NCI-H2196 (cell line): ENCODE data around the gene PPM1A.
A peak's percentile ranks its signal among the peaks of the same experiment; 100 is the strongest.

ENCODE experiments used
- DNase-seq: peaks from one replicate; lab custom pipeline; 2025; ENCODE audit not compliant: unreplicated experiment; lab: John Stamatoyannopoulos, UW

Gene PPM1A

GRCh38 chr14:60248697-60249318, at the start of gene PPM1A:
PPM1A (plus strand) TSS chr14:60249221; CDS start chr14:60282704, 33,483 bp downstream.
- DNase-seq, result peak; percentile 94

- DNase-seq, result no peak
Observed at GRCh38 chr14:60199321-60199720, 49.7 kb upstream of the PPM1A start.

- DNase-seq, result no peak
Observed at GRCh38 chr14:60204104-60204842, 44.7 kb upstream of the PPM1A start.

DNA sequence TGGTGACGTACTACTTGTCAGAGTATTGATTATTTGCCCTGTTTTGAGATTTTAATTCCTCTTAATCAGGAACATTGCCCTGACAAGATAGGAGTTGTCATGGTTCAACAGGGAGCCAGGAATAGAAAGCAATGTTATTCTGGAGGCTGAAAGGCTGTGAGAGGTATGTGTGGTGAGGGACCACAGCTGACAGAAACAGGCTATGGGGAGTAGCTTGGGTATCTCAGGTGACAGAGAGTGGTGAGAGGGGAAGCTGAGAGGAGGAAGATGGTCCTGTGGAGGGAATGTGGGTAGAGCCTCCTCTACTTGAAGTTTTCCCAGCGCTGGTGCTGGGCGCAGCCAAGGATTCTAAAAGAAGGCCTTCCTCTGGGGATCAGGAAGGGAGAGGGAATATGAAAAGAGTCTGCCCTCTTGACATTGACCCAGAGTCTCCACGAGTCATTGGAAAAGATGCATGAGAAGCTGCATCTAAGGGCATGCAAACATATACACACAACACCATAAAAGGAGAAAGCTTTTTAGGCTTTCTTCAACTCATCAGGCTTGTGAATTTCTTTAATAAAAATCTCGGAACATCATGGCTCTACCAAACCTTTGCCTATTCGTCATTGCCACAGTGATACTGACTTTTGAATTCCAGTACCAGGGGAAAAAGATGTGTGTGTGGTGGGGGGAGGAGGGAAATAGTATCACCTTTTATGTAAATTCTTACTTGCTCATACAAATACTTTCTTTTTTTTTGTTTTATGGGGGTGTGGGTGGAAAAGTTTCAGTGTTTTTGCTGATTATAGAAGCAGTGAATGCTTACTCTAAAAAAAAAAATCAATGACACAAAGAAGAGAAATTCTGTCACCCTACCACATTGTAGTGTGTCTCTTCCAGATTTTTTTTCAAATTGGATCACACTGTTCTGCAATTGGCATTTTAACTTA, 43.9 kb upstream of the PPM1A start:
- no peak for DNase-seq

GRCh38 chr14:60206249-60206670, 42.8 kb upstream of the PPM1A start:
- no peak for DNase-seq

- DNase-seq, result no peak
Observed at GRCh38 chr14:60206837-60207533, 42.0 kb upstream of the PPM1A start.

- no peak for DNase-seq
Observed at GRCh38 chr14:60210703-60211102, 38.3 kb upstream of the PPM1A start.

- DNase-seq, result no peak
Observed at GRCh38 chr14:60211153-60211552, 37.9 kb upstream of the PPM1A start.

DNA sequence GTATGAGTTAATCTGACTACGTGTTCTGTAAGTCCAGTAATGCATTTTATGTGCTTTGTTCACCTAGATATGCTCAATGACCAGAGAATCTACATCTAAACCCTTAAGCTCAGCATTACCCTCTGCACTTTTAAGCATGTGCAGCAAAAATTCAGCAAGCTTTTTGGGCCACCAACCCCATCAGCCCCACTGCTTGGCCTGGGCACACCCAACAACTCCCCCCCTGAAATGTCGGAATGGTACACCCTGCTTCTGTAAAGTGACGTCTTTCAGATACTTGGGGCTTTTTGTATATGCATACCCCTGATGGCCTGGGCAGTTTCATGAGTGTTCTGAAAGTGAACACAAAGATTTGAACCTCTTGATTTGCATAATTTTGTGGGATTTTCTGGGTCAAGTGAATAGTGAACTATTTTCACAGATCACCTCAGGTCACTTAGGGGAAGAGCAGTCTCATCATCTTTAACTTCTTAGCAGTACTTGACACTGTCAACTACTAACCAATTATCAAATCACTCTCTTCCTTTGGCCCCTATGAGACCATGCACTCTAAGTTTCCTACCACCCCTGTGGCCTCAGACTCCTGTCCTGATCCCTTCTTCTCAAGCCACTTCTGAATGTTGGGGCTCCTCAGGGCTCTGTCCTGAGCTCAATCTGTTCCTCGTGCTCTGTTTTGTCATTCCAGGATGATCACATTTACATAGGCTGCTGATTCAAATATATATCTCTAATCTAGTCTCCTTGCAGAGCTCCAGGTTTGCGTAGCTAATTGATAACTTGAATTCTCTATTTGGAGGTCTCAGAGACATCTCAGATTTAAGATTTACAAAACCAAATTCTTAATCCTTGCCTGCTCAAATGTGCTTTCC, 36.3 kb upstream of the PPM1A start:
- DNase-seq, result no peak

GRCh38 chr14:60214003-60214402, 35.0 kb upstream of the PPM1A start:
- DNase-seq, result no peak

DNA sequence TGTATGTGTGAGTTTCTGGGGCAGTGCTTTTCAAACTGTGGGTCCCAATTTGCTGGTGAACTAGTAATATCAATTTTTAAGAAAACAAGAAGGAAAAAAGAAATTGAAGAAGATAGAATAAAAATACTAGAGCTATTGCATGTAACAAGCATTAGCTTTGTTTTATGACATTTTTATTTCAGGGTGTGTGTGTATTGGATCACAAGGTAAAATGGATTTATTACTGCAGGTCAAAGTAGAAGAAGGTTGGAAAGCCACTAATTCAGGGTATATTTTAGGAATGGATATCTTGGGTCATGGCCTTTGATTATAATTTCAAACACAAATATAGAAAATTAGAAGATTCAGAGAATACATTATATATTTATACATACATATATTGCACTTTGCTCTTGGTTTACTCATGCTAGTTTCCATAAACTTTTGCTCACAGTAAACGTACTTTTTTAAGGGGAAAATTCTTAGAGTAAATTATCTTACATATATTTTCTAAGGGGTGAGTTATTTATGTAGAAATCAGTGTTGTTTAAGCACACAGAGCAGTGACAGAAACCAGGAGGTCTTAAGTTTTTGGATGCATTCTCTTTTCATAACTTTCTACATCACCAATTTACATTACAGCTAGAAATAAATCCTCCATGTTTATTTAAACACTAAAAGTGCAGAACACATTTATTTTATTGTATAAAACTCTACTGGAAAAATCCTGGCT, 34.5 kb upstream of the PPM1A start:
- DNase-seq, result no peak

DNA sequence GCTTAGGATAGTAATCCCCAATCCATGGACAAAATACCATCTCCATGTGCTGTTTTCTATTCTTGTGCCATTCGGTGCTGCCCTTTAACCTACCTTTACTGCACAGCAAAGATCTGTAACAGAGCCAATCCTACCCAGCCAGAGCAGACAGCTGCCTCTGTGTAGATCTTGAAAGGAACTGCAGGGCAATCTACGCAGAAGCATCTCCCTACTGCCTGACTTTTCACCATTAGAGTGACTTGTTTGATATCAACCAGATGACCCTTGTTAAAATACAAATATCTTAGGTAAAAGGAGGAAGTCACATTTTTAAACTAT, 33.9 kb upstream of the PPM1A start:
- DNase-seq, result no peak

GRCh38 chr14:60215520-60216420, 33.3 kb upstream of the PPM1A start:
- no peak for DNase-seq

DNA sequence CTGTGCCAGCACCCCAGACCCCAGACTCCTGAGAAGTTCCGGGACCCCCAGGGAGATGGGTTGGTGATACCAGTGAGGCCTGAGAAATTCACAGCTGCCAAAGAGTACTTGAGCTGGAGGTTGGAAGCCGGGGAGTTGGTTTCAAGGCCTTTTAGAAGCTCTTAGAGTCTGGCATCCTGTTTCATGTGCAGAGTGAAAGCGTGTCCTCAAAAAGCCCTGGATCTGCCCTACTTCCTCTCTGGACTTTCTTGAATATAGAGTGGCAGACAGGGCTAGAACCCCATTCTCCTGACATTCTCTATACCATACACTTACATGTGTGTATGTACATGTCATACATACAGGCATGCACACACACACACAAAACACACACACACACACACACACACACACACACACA, 31.3 kb upstream of the PPM1A start:
- DNase-seq, result no peak

GRCh38 chr14:60220084-60220483, 28.9 kb upstream of the PPM1A start:
- DNase-seq, result no peak

GRCh38 chr14:60220917-60221316, 28.1 kb upstream of the PPM1A start:
- no peak for DNase-seq

- DNase-seq, result no peak
Observed at GRCh38 chr14:60221457-60221856, 27.6 kb upstream of the PPM1A start.

DNA sequence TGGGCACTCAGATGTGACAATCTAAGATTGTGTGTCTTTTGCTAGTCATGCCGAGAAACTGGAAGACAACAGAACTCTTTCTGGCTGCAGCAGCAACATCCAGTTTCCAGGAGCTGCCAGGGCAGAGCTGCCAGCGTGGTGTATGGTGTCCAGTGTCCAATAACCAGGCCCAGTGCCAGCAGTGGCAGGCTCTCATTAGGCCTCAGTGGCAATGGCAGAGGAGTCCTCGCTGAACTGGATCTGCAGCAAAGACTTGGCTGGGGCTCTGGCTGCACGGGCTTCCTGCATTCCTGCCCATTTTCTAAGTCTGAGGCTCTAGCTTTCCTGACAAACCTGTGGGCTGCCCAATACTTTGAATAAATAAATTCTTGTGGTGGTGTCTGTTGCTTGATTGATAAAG, 26.2 kb upstream of the PPM1A start:
- DNase-seq, result peak; percentile 85

- no peak for DNase-seq
Observed at GRCh38 chr14:60225265-60225664, 23.8 kb upstream of the PPM1A start.
